IMR-90 (cell line): Measurements from ENCODE around the gene EBI3. TPM values are rescaled to one million over a fixed set of nuclear protein-coding genes. Genes with fewer than 3 reads are reported as not detected.

Experiments used
- ATAC-seq: fragments of 200-7000 bp; cut with Tn5 transposase; 2 replicates; pipeline ENCODE4 v1.9.1; 2020; ENCODE audit warnings: low read depth, mild to moderate bottlenecking, moderate library complexity
- BruUV-seq: library from RNA; stranded (reverse); fragments of 400-500 nt; replicated peaks from 2 replicates; lab custom pipeline; 2021; lab: Mats Ljungman, UMichigan
- CTCF ChIA-PET: fragments of 300-600 bp; formaldehyde crosslinking; extraction: SDS; loops from one replicate; lab custom pipeline; 2021; ENCODE audit warnings: antibody characterized with exemption; lab: Yijun Ruan, JAX
- POLR2A ChIA-PET: fragments of 300-600 bp; sonication (Branson Sonifier 250); formaldehyde crosslinking; loops from one replicate; lab custom pipeline; 2022; ENCODE audit warnings: antibody characterized with exemption; ENCODE audit not compliant: unreplicated experiment; lab: Charles Lee
- DNase-seq: peaks from one replicate; pipeline ENCODE4 v3.0.0; 2013
- H2AFZ ChIP-seq: replicated peaks from 2 replicates; pipeline ENCODE3; 2013; ENCODE audit warnings: low read length, mild to moderate bottlenecking; ENCODE audit not compliant: poor library complexity
- H2AK5ac ChIP-seq: 2 replicates; pipeline ENCODE4 v1.6.1; 2013; ENCODE audit warnings: low read depth, low read length, inconsistent platforms
- H2AK9ac ChIP-seq: replicated peaks from 2 replicates; pipeline ENCODE3; 2013; ENCODE audit warnings: mild to moderate bottlenecking, low read depth, low read length, moderate library complexity; ENCODE audit not compliant: poor library complexity
- H2BK120ac ChIP-seq: 2 replicates; pipeline ENCODE4 v1.6.1; 2013; ENCODE audit warnings: low read depth, low read length, inconsistent platforms
- H2BK15ac ChIP-seq: 3 replicates; pipeline ENCODE4 v1.6.1; 2013; ENCODE audit warnings: low read depth, low read length, inconsistent platforms
- H2BK20ac ChIP-seq: 2 replicates; pipeline ENCODE4 v1.6.1; 2013; ENCODE audit warnings: low read depth, mild to moderate bottlenecking, inconsistent platforms, low read length, moderate library complexity
- H2BK5ac ChIP-seq: 2 replicates; pipeline ENCODE4 v1.6.1; 2013; ENCODE audit warnings: mild to moderate bottlenecking, low read depth, low read length, inconsistent platforms; ENCODE audit not compliant: poor library complexity, severe bottlenecking
- H3K14ac ChIP-seq: replicated peaks from 2 replicates; pipeline ENCODE4 v1.6.1; 2013; ENCODE audit warnings: low read depth, low read length, inconsistent platforms
- H3K18ac ChIP-seq: 2 replicates; pipeline ENCODE4 v1.6.1; 2013; ENCODE audit warnings: low read depth, low read length, control low read depth
- H3K23ac ChIP-seq: 2 replicates; pipeline ENCODE4 v1.6.1; 2013; ENCODE audit warnings: low read depth, low read length, inconsistent platforms
- H3K27ac ChIP-seq: 2 replicates; pipeline ENCODE4 v1.5.1; 2013; ENCODE audit warnings: mild to moderate bottlenecking, control low read depth, low read length; ENCODE audit not compliant: insufficient read depth
- H3K27me3 ChIP-seq: 2 replicates; pipeline ENCODE4 v1.6.1; 2013; ENCODE audit warnings: low read length; ENCODE audit not compliant: control insufficient read depth, insufficient read depth
- H3K36me3 ChIP-seq: 2 replicates; pipeline ENCODE4 v1.6.1; 2013; ENCODE audit warnings: low read length, mixed read lengths; ENCODE audit not compliant: control insufficient read depth, insufficient read depth
- H3K4ac ChIP-seq: 2 replicates; pipeline ENCODE4 v1.6.1; 2013; ENCODE audit warnings: low read depth, low read length, inconsistent platforms
- H3K4me1 ChIP-seq: 2 replicates; pipeline ENCODE4 v1.6.1; 2013; ENCODE audit warnings: low read length, mixed read lengths; ENCODE audit not compliant: control insufficient read depth, insufficient read depth
- H3K4me2 ChIP-seq: 2 replicates; pipeline ENCODE4 v1.6.1; 2013; ENCODE audit warnings: low read depth, mild to moderate bottlenecking, control low read depth, low read length, moderate library complexity
- H3K4me3 ChIP-seq: 2 replicates; pipeline ENCODE4 v1.5.1; 2013; ENCODE audit warnings: low read depth, mild to moderate bottlenecking, control low read depth, low read length, moderate library complexity; ENCODE audit not compliant: insufficient read depth
- H3K56ac ChIP-seq: 2 replicates; pipeline ENCODE4 v1.6.1; 2013; ENCODE audit warnings: low read length, inconsistent platforms; ENCODE audit not compliant: insufficient read depth; ENCODE audit errors: extremely low read depth
- H3K79me1 ChIP-seq, 2 experiments: 2 replicates each; pipeline ENCODE4 v1.6.1; 2013; ENCODE audit warnings: low read length in 2 of 2, inconsistent platforms in 1 of 2, low read depth in 1 of 2
- H3K9ac ChIP-seq: 2 replicates; pipeline ENCODE4 v1.6.1; 2013; ENCODE audit warnings: low read depth, low read length, control low read depth
- H3K9me1 ChIP-seq: 2 replicates; pipeline ENCODE4 v1.6.1; 2013; ENCODE audit warnings: low read length, inconsistent platforms; ENCODE audit not compliant: insufficient read depth
- H3K9me3 ChIP-seq: 2 replicates; pipeline ENCODE4 v1.6.1; 2013; ENCODE audit warnings: low read length; ENCODE audit not compliant: control insufficient read depth, insufficient read depth
- H4K20me1 ChIP-seq: 2 replicates; pipeline ENCODE4 v1.6.1; 2013; ENCODE audit warnings: low read length, inconsistent platforms; ENCODE audit not compliant: insufficient read depth
- H4K5ac ChIP-seq: 2 replicates; pipeline ENCODE4 v1.6.1; 2013; ENCODE audit warnings: mild to moderate bottlenecking, low read depth, low read length, control low read depth
- H4K8ac ChIP-seq, 2 experiments: 2 replicates each; pipeline ENCODE4 v1.6.1; 2013; ENCODE audit warnings: low read depth in 2 of 2, low read length in 2 of 2, control low read depth in 1 of 2, inconsistent platforms in 1 of 2
- H4K91ac ChIP-seq: 2 replicates; pipeline ENCODE4 v1.6.1; 2013; ENCODE audit warnings: low read depth, low read length, inconsistent platforms; ENCODE audit not compliant: insufficient read depth
- FOS ChIP-seq: fragments of 150-350 bp; IDR thresholded peaks from 2 replicates; pipeline ENCODE4 v1.6.1; 2016; ENCODE audit warnings: low read depth, low read length
- MXI1 ChIP-seq: IDR thresholded peaks from 2 replicates; pipeline ENCODE4 v1.6.1; 2012; ENCODE audit warnings: low read depth, mild to moderate bottlenecking, low read length, moderate library complexity, borderline replicate concordance
- RAD21 ChIP-seq: IDR thresholded peaks from 2 replicates; pipeline ENCODE4 v1.6.1; 2012; ENCODE audit warnings: low read length, improper control_type of control experiment
- SMC3 ChIP-seq: fragments of 150-350 bp; IDR thresholded peaks from 2 replicates; pipeline ENCODE4 v1.6.1; 2016; ENCODE audit warnings: low read depth, mild to moderate bottlenecking, antibody characterized with exemption, low read length, moderate library complexity
- WGBS, 2 experiments: methylation state at CpG; one replicate each; pipeline versions ENCODE4 v1.1.5 to v1.1.7; 2013; ENCODE audit warnings: missing lambda C conversion rate in 2 of 2; ENCODE audit not compliant: insufficient read length in 1 of 2; ENCODE audit errors: extremely low coverage in 2 of 2; 5-methylcytosine and 5-hydroxymethylcytosine counted together
- dilution Hi-C: fragments of 300-500 bp; cut with HindIII; formaldehyde crosslinking; loops from one replicate; pipeline ENCODE4 v1.14.3; 2018; ENCODE audit warnings: low sequenced_read_pairs; ENCODE audit not compliant: unreplicated experiment
- in situ Hi-C: fragments of 300-500 bp; cut with MboI; formaldehyde crosslinking; loops from 3 replicates; pipeline ENCODE4 v1.14.3; 2019; ENCODE audit warnings: low sequenced_read_pairs, inconsistent platforms, mixed read lengths
- intact Hi-C: fragments of 100-400 bp; cut with micrococcal nuclease; formaldehyde crosslinking; loops from 2 replicates; pipeline ENCODE4 v1.10.0; 2022
- polyA plus RNA-seq, 3 experiments: library from polyadenylated mRNA; depleted of rRNA; stranded (reverse); fragments of >200 nt; gene quantifications; 2 replicates each; pipeline ENCODE4 v1.2.3, GENCODE V29; 2012; ENCODE audit warnings: low replicate concordance in 1 of 3
- total RNA-seq: library from RNA; depleted of rRNA; stranded (reverse); fragments of >200 nt; gene quantifications from 2 replicates; pipeline ENCODE4 v1.2.3, GENCODE V29; 2012
- TF ChIP-seq, protein P1 (sequence below): conservative IDR thresholded peaks from 2 replicates; pipeline ENCODE4 v1.5.1; 2012; ENCODE audit warnings: mild to moderate bottlenecking, low read depth, low read length, improper control_type of control experiment

The EBI3 gene
- total and polyA plus RNA-seq, 2 of the 4 experiments (the other 2 are of a cell fraction) = 0.36 to 2.7 TPM

DNA sequence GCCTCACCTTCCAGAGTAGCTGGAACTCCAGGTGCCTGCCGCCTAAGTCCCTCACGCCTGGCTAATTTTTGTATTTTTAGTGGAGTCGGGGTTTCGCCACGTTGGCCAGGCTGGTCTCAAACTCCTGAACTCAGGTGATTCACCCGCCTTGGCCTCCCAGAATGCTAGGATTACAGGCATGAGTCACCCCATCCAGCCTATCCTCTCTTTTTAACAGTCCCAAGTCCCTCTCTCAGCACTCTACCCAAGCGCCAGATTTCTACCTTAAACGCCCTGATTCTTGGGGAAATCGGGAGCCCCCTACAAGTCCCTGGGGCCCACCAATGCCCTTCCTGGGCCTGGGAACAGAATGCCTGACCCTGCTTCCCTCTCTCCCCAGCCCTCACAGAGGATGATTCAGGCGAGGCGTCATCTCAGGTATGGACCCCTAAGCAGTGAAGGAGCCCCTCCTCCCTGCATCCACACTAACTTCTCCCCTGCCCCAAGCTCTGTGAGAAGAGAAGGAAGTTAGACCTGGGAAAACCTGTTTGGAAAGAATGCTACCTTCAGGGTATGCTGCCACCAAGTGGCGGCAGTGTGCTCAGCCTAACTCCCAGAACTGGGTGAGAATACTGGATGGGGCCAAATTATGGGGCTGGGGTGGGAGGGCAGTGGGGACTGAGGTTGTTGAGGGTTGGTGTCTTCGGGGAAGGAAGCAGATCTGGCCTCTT lies 20.8 kb upstream of the EBI3 start:
- in situ Hi-C loops (loop anchor here (5.0 kb wide), 1 partner anchor 221 kb away; the partner anchor contains the start of gene EEF2), intact Hi-C loops (loop anchor here (10.0 kb wide), 1 partner anchor 544 kb away; no protein-coding TSS in a partner anchor)

More for the DNA sequence above, 20.8 kb upstream of the EBI3 start:
- Histone ChIP-seq H3K9ac (no peak overlapping the region), H3K9me3 (no peaks in the 10 kb centered on the region), H3K4ac (no peak overlapping the region), H3K4me2 (no peak overlapping the region), H2BK120ac (no peak overlapping the region), H3K4me3 (no peak overlapping the region), H3K27ac (no peak overlapping the region), H3K36me3 (no peaks in the 10 kb centered on the region), H2AK5ac (no peak overlapping the region), H4K8ac (no peak overlapping the region), H4K91ac (no peak overlapping the region), H2BK20ac (no peak overlapping the region), H2AFZ (peak overlapping the region; percentile 83), H2AK9ac (peak overlapping the region; percentile 5), H2BK5ac (no peak overlapping the region), H3K9me1 (no peaks in the 10 kb centered on the region), H3K14ac (no peak overlapping the region), H3K27me3 (peaks cover 3% of the 10 kb centered on the region; the same call in 1 of the 2 replicates), H3K79me1 (no peaks in the 10 kb centered on the region), H4K5ac (no peak overlapping the region), H2BK15ac (no peak overlapping the region), H4K20me1 (no peaks in the 10 kb centered on the region), H3K23ac (no peak overlapping the region), H3K18ac (no peak overlapping the region), H3K4me1 (no peaks in the 10 kb centered on the region), H3K56ac (no peak overlapping the region)
- ChIA-PET CTCF (interaction anchor here (0.6 to 1.5 kb wide), 6 partner anchors 10 to 223 kb away, joined by 3 to 4 read pairs (median 4); partner anchors contain the start of gene EEF2), POLR2A (no interaction called here)
- dilution Hi-C loops = no loop called here
- no TSS peak for BruUV-seq
- DNase-seq (peak; percentile 43), ATAC-seq (peak; percentile 36)
- WGBS, 2 experiments = 70% methylated on average over 4 of the region's 13 CpGs; no CpG with 5 or more reads in 1 of the 2 experiments
- TF ChIP-seq SMC3 (0 out of 2 replicates have a peak, but pooled peaks have one; percentile 29), FOS (peak; percentile 51; the same call in 1 of the 2 replicates), RAD21 (peak; percentile 32; the same call in 1 of the 2 replicates), MXI1 (no peak)
- TF ChIP-seq, protein P1, sequence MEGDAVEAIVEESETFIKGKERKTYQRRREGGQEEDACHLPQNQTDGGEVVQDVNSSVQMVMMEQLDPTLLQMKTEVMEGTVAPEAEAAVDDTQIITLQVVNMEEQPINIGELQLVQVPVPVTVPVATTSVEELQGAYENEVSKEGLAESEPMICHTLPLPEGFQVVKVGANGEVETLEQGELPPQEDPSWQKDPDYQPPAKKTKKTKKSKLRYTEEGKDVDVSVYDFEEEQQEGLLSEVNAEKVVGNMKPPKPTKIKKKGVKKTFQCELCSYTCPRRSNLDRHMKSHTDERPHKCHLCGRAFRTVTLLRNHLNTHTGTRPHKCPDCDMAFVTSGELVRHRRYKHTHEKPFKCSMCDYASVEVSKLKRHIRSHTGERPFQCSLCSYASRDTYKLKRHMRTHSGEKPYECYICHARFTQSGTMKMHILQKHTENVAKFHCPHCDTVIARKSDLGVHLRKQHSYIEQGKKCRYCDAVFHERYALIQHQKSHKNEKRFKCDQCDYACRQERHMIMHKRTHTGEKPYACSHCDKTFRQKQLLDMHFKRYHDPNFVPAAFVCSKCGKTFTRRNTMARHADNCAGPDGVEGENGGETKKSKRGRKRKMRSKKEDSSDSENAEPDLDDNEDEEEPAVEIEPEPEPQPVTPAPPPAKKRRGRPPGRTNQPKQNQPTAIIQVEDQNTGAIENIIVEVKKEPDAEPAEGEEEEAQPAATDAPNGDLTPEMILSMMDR = peak; percentile 57
